Keratinocyte (primary cell): ENCODE measurements around the gene LDLR.
"Not testable (repeated sequence)": the region's sequence is repeated elsewhere in the genome, so short reads cannot be mapped to it uniquely, and the experiment has no call there.

Experiments
- CTCF ChIP-seq, 3 experiments: IDR thresholded peaks in 1 of 3; conservative IDR thresholded peaks in 1 of 3; optimal IDR thresholded peaks in 1 of 3; 2 replicates in 2 of 3; 3 replicates in 1 of 3; pipeline versions ENCODE3 to v1.5.1; 2011; ENCODE audit warnings: low read length in 3 of 3, mild to moderate bottlenecking in 3 of 3, moderate library complexity in 2 of 3, control low read depth in 1 of 3, inconsistent platforms in 1 of 3; ENCODE audit not compliant: insufficient read depth in 2 of 3; ENCODE audit errors: extremely low read depth in 1 of 3
- EZH2 ChIP-seq: IDR thresholded peaks from one replicate; pipeline ENCODE4 v1.6.1; 2012; ENCODE audit warnings: inconsistent platforms, mild to moderate bottlenecking, low read length, moderate library complexity

GRCh38 chr19:11180975-11181374, 91.7 kb downstream of the LDLR start:
- not testable (repeated sequence) for TF ChIP-seq CTCF (optimal IDR thresholded peaks at IDR 0.05 in 1 of 3, IDR thresholded peaks at IDR 0.05 in 1 of 3, conservative IDR thresholded peaks at IDR 0.05 in 1 of 3; ENCODE audit: extremely low read depth in 1 of 3, insufficient read depth in 2 of 3, low read length in 3 of 3); EZH2
